A549 treated with DMSO at 1 μM for 4 hours (cell line): ENCODE measurements around the gene TMEM63A. TPM values are rescaled to one million over a fixed set of nuclear protein-coding genes. Genes with fewer than 3 reads are reported as not detected.

Experiments
- total RNA-seq: library from RNA; stranded (reverse); fragments of 200-300 nt; extraction: Qiagen RNA extraction; gene quantifications from 5 replicates; pipeline ENCODE4 v1.2.3, GENCODE V29; 2022; ENCODE audit warnings: low read depth

TMEM63A gene
- total RNA-seq, result 4.5 to 7.5 TPM (median 5.9 TPM) in 5 replicates

DNA sequence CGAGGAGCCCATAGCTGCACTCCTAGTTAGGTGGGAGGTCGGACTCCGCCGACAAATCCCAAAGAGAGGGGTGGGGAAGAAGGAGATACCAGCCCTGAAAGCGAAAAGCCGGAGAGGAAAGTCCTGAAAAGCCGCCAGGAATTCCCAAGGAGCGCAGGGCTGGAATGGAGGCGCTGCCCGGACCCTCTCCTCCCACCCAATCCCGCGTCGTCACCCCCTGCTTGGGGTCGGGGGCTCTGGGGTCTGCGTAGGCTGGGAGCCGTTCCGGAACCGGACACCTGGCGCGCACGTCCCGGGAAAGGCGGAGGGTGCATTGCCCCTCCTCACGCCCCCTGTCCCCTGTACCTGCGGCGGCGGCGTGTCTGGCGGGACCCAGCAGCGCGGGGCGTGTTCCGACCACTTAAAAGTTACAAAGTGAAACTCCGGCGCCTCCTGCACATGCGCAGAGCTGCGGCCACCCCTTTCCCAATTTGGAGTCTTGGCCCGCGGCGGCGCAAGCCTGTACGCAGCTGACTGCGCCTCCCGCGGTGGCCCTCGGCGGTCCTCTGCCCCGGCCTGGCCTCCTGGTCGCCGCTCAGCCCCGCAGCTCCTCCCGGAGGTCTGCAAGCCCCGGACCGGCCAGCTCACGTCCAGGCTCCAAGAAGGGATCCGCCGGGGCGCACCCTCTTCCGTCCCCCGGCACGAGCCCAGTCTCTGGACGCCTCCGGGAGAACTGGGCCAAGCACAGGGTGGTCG lies at the start of gene TMEM63A:
TSS of gene TMEM63A (minus strand) at position 422 of the 735 bp plus-strand sequence. CDS start 4,800 bp downstream, outside the sequence.

DNA sequence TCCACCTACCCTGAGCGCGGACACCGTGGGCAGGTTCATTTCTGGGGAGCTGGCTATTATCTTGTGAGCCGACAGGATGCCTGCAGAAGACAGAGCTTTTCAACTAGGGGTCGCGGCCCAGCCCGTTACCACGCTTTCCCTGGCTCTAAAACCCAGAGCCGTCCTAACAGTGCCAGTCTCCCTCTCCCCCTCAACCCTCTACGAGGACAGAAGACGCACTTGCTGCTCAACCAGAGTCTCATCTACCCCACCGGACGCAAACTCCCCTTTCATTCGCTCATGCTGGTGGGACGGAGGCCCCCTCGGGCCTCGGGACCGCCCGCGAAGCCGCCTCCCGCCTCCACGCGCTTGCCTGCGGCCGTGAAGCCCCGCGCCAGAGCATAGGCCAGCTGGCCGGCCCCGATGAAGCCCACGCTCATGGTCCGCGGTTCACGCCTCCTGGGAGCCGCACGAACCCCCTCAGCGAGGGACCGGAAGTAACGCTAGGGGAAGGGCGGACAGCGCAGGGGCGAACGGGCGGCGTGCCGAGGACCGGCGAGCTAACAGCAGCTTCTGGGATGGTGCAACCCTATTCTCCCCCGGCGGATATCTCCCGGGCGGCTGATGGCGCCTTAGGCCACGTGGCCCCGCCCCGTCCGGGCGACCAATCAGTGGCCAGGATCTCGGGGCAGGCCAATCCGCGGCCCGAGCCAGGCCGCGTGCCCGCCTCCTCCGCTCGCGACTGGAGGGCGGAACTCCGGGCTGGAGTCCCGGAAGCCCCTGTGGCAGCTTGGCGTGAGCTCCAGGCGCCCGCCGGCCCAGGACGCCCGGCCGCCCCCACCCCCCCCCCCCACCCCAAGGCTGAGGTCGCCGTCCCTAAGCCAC lies 41.7 kb upstream of the TMEM63A start, which contains the start of gene PYCR2:
TSS of gene PYCR2 (minus strand) at position 559 of the 864 bp plus-strand sequence. CDS start at position 419, 140 bp downstream.

DNA sequence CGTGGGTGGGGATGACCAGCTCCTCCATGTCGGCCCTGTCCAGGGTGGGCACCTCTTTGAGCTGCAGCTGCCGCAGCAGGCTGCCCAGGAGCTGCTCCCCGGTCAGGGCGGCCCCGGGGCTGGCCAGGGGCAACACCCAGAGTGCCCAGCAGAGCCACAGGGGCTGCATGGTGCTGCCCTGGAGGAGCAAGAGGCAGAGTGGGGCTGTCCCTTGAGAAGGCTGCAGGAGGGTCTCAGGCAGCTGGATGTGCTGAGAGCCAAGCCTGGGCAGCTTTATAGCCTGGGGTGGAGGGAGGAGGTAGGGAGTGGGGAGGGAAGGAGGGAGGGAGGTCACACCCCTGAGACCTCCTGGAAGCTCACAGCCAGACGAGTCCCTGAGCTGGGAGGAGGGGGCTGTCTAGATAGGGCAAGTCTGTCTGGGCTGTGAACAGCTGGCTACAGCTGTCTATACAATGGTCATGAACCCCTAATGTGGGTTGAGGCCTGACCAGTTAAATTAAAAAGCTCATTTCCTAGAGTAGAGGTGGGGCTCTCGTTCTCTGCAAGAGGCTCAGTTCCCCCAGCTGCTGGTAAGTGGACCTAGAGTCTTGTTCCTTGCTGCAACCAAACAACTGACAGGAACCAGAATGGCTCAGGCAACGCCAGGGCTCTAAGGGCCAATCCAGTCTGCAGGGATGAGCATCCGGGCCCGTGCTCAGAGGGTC lies 6.9 kb upstream of the TMEM63A start, which contains the start of gene LEFTY1:
TSS of gene LEFTY1 (minus strand) at position 249 of the 704 bp plus-strand sequence. CDS start at position 169, 80 bp downstream.

DNA sequence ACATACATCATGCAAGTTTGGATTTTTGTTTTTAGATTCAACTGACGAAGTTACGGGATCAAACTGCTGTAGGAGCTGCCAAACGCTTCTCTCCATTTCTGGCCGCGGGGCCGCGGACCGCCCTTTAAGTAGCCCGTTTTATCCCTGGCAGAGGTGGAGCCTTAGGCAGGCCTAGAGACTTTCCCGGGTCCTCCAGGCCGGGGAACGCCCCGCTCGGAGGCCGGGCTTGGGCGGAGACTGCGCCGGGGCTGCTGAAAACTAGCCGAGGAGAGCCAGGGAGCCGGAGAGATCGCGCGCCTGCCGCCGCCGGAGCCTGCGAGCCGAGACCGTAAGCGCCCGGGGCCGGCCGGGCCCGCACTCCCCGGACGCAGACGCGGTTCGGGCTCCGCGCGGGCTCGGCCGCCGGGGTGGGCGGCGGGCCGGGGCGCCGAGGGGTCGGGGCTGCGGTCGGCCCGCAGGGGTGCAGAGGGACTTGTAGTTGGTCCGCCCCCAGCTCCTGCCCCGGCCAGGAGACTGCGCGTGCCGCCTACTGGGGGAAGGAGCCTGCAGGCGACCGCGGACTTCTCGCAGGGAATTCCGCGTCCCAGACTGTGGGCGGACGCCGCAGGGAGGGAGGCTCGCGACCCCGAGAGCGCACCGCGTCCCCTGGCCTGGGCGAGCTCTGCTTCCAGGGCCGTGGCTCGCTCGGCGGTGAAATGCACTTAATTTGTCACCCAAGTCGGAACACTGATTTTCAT lies 72.2 kb downstream of the TMEM63A start, which contains the start of gene EPHX1:
TSS of gene EPHX1 (plus strand) at position 283 of the 737 bp plus-strand sequence. CDS start 18,606 bp downstream, outside the sequence.

Other genes with a start within 250 kb of the TMEM63A start
- gene ENAH, start 229.3 kb downstream of the TMEM63A start, total RNA-seq, result 75.4 to 108 TPM (median 95.6 TPM) in 5 replicates
- 230 to 340 TPM (median 261 TPM) in 5 replicates for gene SRP9, start 104.6 kb downstream of the TMEM63A start, total RNA-seq
- gene EPHX1, start 72.3 kb downstream of the TMEM63A start, total RNA-seq, result 210 to 252 TPM (median 236 TPM) in 5 replicates
- gene LEFTY1, start 6.8 kb upstream of the TMEM63A start, total RNA-seq, result 0.11 to 0.38 TPM (median 0.30 TPM) in 5 replicates
- gene PYCR2, start 41.9 kb upstream of the TMEM63A start, total RNA-seq, result 43.9 to 61.2 TPM (median 56.3 TPM) in 5 replicates
- gene LEFTY2, start 58.8 kb upstream of the TMEM63A start, total RNA-seq, result 0.09 to 0.32 TPM (median 0.19 TPM) in 3 of 5 replicates, not detected in the others
- 7.9 to 11.0 TPM (median 9.9 TPM) in 5 replicates for gene SDE2, start 117.0 kb upstream of the TMEM63A start, total RNA-seq
- 395 to 501 TPM (median 445 TPM) in 5 replicates for gene H3-3A, start 180.3 kb upstream of the TMEM63A start, total RNA-seq